Stimulated activated naive B cell treated with anti-CD40 and anti-IgM and Interleukin-4, amounts not matched to agents 10 μg/mL and 1 μg/mL and 100 μg/mL, for 72 hours (primary cell): ENCODE results near the gene PTPRK.

Source experiments
- ATAC-seq, 2 donors: fragments of 150-1000 bp; cut with Tn5 transposase; replicated peaks; 2 replicates each; pipeline ENCODE4 v1.10.0; 2021; ENCODE audit warnings: moderate library complexity in 1 of 2
- DNase-seq: peaks from one replicate; pipeline ENCODE4 v3.0.0; 2021
- H3K27ac Mint-ChIP-seq: one replicate; pipeline ENCODE4 v1.8.0; 2022; ENCODE audit warnings: mild to moderate bottlenecking, mixed read lengths
- H3K27me3 Mint-ChIP-seq, 2 donors: one replicate each; pipeline ENCODE4 v1.8.0; 2022; ENCODE audit warnings: mixed read lengths in 2 of 2
- H3K36me3 Mint-ChIP-seq, 2 donors: one replicate each; pipeline ENCODE4 v1.8.0; 2022; ENCODE audit warnings: mixed read lengths in 2 of 2, mild to moderate bottlenecking in 1 of 2
- H3K4me1 Mint-ChIP-seq, 2 donors: one replicate each; pipeline ENCODE4 v1.8.0; 2022; ENCODE audit warnings: mixed read lengths in 2 of 2, mild to moderate bottlenecking in 1 of 2
- H3K4me3 Mint-ChIP-seq, 2 donors: one replicate each; pipeline ENCODE4 v1.8.0; 2022; ENCODE audit warnings: mild to moderate bottlenecking in 2 of 2, mixed read lengths in 2 of 2, moderate library complexity in 1 of 2
- H3K9me3 Mint-ChIP-seq, 2 donors: one replicate each; pipeline ENCODE4 v1.8.0; 2022; ENCODE audit warnings: mixed read lengths in 2 of 2, mild to moderate bottlenecking in 1 of 2

Gene PTPRK

DNA sequence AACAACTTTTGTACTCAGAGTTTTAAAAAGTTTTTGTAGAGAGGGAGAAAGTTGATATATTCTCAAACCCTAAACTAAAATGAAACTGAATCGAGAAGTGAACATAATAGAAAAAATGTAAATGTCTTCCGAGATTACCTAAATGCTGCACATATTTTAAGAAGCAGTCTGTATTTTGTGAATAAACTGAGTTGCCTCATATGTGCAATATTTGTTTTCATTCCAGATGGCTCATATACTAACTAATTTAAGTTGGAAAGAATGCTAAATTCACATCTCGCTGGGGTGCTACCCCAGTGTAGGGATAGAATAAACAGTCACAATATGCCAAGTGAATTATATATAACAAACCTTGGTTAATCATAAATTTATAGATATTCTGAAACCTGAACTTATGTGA is 333.7 kb downstream of the PTPRK start:
- no peaks in the 10 kb centered on the region for H3K27me3 Mint-ChIP-seq
- DNase-seq = no peak
- no peak overlapping the region for H3K4me3 Mint-ChIP-seq
- no peaks in the 10 kb centered on the region for H3K9me3 Mint-ChIP-seq
- peaks cover 5 to 8% of the 10 kb centered on the region in 2 donors for H3K36me3 Mint-ChIP-seq
- ATAC-seq = no peak
- H3K4me1 Mint-ChIP-seq = peaks cover 6 to 11% of the 10 kb centered on the region in 2 donors
- no peak overlapping the region for H3K27ac Mint-ChIP-seq

DNA sequence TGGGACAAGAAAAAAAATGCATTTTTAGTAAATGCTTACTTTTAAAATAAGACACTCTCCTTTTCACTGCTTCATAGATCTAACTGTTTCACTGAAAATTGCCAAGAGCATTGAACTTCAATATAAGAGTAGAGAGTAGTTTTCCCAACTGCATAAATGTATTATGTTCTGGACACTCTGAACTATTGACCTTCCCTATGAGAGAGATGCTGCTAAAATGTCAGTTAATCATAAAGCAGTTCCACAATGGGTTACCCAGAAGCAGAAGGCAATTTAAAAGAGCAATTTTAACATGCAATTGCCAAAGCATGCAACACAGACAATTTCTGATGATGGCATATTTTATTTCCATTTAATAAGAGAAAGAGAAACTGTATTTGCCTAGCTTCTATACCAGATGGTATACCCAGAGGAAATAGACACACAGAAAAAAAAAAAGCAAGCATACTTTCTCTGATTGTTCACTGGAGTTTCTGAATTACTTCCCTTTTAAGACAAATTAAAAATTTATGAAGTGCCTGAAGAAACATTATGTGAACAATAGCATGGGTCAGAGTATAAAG is 340.4 kb downstream of the PTPRK start:
- Mint-ChIP-seq H3K4me3 (peak overlapping the region; percentile 60 to 61), H3K27me3 (no peaks in the 10 kb centered on the region), H3K27ac (no peak overlapping the region), H3K4me1 (peaks cover 8 to 17% of the 10 kb centered on the region in 2 donors), H3K36me3 (peaks cover 5 to 8% of the 10 kb centered on the region in 2 donors), H3K9me3 (no peaks in the 10 kb centered on the region)
- ATAC-seq = peak; percentile 67 to 77
- no peak for DNase-seq

DNA sequence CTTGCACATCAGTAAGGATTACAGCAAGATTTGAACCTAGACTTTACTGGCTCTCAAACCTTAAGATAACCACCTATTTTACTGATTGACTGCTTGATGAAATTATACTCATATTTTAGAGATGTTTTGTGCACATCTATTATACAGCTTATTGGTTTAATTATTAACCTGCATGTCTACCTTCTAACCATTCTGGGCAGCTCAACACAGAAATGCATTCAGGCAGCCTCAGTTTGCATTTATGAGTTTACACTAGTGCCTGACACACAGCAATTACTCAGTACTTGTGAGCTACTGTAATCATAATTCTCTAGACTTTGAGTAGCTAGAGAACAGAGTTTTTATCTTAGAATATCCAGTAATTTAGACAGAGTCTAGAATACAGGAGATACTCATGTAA is 345.7 kb downstream of the PTPRK start:
- H3K36me3 Mint-ChIP-seq = no peaks in the 10 kb centered on the region
- peaks cover 2 to 22% of the 10 kb centered on the region in 2 donors for H3K4me1 Mint-ChIP-seq
- H3K9me3 Mint-ChIP-seq = no peaks in the 10 kb centered on the region
- ATAC-seq (no peak), DNase-seq (no peak)
- H3K27ac Mint-ChIP-seq = no peak overlapping the region
- H3K27me3 Mint-ChIP-seq = no peaks in the 10 kb centered on the region
- H3K4me3 Mint-ChIP-seq = no peak overlapping the region

DNA sequence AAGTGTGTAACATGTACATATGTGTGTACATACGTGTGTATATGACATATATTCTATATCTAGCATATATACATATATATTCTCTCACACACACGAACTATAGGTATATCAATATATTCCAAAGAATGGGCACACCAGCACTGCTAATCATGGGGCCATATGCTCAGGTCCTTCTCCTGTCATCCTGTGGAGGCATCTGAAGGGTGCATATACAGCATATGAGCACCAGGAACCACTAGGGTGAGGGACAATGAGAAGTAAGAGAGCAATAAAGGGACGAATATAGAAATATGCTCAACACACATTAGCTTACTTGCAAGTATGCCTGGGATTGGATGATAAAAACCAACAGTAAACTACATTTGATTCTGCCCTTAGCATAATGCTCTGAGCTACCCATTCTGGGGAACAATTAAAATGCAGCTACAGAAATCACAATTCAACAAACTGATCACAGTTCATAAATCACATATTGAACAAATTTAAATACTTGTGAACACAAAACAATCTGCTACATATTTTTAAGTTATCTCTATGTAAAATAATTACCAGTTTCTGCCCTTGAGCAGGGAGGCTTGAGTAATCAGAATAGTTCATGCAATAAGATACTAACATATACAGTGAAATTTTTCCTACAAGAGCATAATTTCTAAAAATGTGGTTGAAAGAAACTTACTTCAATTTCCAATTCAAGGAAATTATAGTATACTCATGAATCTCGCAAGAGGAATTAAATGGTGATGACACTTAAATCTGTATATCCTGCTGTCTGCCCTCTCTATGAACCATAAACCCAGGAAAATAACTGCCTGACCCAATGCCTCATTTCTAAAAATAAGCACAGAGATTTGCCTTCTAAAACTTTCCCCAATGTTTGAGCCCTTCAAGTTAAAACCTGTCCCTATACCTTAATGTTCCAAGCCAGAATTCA is 347.4 kb downstream of the PTPRK start:
- no peaks in the 10 kb centered on the region for H3K27me3 Mint-ChIP-seq

DNA sequence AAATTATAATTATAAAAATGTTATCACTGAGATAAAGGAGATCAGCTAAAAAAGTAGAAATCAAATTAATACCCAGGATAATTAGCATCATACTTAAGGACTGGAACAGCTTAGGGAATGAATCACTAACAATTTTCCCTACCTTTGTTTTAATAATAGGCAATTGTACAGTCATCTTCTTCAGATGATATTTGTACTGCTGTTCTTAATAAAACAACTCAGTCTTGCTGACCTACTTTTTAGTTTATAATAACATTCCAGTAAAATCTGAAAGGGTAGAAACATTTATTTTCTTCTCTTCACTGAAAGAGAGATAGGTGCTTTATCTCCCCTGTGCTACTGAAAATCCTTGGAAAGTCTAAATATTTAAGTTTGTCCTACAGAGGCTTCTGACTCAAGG is 348.3 kb downstream of the PTPRK start:
- Mint-ChIP-seq H3K36me3 (peaks cover 4 to 6% of the 10 kb centered on the region in 2 donors), H3K27ac (no peak overlapping the region), H3K4me3 (no peak overlapping the region), H3K27me3 (no peaks in the 10 kb centered on the region), H3K9me3 (peaks cover 0 to 1% of the 10 kb centered on the region in 2 donors), H3K4me1 (peaks cover 1 to 32% of the 10 kb centered on the region in 2 donors)
- no peak for ATAC-seq
- no peak for DNase-seq

More for the DNA sequence above, 347.4 kb downstream of the PTPRK start:
- peaks cover 1 to 30% of the 10 kb centered on the region in 2 donors for H3K4me1 Mint-ChIP-seq
- H3K27ac Mint-ChIP-seq = no peak overlapping the region
- DNase-seq (no peak), ATAC-seq (peak; percentile 53 to 63)
- H3K9me3 Mint-ChIP-seq = peaks cover 0 to 1% of the 10 kb centered on the region in 2 donors
- H3K36me3 Mint-ChIP-seq = peaks cover 4 to 6% of the 10 kb centered on the region in 2 donors
- no peak overlapping the region for H3K4me3 Mint-ChIP-seq

DNA sequence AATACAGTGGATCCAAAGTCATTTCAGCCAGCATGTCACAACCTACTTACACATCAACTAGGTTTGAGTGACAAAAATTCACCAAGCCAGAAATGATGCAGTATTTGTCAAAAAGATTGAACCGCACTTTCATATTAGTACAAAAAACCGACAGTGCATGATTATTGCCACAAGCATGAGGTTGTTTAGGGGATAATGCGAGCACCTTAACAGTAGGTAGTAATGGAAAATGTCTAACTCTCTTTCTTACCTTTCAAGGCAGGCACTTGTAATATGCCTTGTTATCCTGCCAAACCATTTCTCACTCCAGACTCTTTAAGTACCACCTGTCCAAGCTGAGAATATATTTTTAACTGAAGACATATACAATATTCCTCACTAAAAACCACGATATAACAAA is 349.2 kb downstream of the PTPRK start:
- Mint-ChIP-seq H3K27me3 (no peaks in the 10 kb centered on the region), H3K36me3 (peaks cover 4 to 6% of the 10 kb centered on the region in 2 donors)

DNA sequence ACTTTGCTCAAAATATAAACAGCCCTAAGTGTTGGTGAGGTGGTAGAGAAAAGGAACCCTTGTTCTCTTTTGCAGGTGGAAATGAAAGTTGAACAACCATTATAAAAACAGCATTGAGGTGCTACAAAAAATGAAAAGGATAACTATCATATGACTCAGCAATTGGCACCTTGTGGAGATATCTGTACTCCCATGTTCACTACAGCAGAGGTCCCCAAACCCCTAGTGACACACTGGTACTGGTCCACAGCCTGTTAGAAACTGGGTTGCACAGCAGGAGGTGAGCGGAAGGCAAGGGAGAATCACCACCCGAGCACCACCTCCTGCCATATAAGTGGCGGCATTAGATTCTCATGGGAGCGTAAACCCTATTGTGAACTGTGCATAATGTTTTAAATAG is 352.2 kb downstream of the PTPRK start:
- Mint-ChIP-seq H3K36me3 (peaks cover 4 to 6% of the 10 kb centered on the region in 2 donors), H3K9me3 (peaks cover 0 to 1% of the 10 kb centered on the region in 2 donors), H3K27ac (peak overlapping the region; percentile 31), H3K27me3 (no peaks in the 10 kb centered on the region), H3K4me3 (peak overlapping the region in 1 of 2 donors; percentile 39), H3K4me1 (peaks cover 2 to 18% of the 10 kb centered on the region in 2 donors)
- ATAC-seq (peak; percentile 64), DNase-seq (no peak)

More for the DNA sequence above, 349.2 kb downstream of the PTPRK start:
- Mint-ChIP-seq H3K27ac (no peak overlapping the region), H3K9me3 (peaks cover 0 to 1% of the 10 kb centered on the region in 2 donors), H3K4me1 (peaks cover 0 to 24% of the 10 kb centered on the region in 2 donors), H3K4me3 (no peak overlapping the region)
- ATAC-seq (no peak), DNase-seq (no peak)

DNA sequence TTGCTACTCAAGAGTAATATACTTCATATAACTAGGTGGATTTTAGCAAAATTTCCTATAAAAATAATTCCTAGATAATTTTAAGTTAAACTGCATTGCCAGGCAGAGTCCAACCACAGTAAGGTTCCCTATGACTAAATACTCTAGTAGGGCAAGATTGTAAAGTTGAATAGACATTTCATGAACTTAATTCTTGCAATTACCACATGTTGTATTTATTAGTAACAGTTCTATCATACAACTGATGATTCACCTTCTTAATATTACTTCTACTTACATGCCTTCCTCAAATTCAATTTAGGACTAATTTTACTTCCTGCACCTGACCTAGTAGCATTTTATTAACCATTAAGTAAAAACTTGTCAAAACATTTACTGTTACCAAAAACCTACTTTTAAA is 352.8 kb downstream of the PTPRK start:
- Mint-ChIP-seq H3K27me3 (no peaks in the 10 kb centered on the region), H3K4me1 (peaks cover 2 to 18% of the 10 kb centered on the region in 2 donors), H3K4me3 (no peak overlapping the region), H3K36me3 (peaks cover 4 to 6% of the 10 kb centered on the region in 2 donors), H3K9me3 (peaks cover 0 to 1% of the 10 kb centered on the region in 2 donors), H3K27ac (no peak overlapping the region)
- no peak for DNase-seq
- no peak for ATAC-seq

DNA sequence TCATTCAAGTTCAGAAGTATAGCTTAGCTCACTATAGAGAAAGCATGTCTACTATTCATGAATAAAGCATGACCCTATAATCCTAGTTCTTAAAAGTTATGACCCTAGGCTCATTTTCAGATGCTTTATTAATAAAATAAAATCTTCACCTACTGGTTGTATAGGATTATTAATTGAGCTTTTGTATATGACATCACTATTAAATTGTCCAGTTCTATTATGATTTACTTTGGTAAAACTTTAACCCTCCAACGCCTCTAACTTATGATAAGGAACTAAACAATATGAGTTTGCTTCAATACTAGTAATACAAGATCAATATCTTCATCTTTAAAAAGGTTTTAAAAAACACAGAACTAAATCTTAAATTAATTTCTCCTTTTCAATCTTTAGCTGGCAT is 356.1 kb downstream of the PTPRK start:
- Mint-ChIP-seq H3K4me1 (peaks cover 3 to 17% of the 10 kb centered on the region in 2 donors), H3K9me3 (peaks cover 0 to 1% of the 10 kb centered on the region in 2 donors), H3K4me3 (no peak overlapping the region), H3K27me3 (no peaks in the 10 kb centered on the region), H3K27ac (no peak overlapping the region), H3K36me3 (peaks cover 4 to 6% of the 10 kb centered on the region in 2 donors)
- no peak for ATAC-seq
- DNase-seq = no peak

DNA sequence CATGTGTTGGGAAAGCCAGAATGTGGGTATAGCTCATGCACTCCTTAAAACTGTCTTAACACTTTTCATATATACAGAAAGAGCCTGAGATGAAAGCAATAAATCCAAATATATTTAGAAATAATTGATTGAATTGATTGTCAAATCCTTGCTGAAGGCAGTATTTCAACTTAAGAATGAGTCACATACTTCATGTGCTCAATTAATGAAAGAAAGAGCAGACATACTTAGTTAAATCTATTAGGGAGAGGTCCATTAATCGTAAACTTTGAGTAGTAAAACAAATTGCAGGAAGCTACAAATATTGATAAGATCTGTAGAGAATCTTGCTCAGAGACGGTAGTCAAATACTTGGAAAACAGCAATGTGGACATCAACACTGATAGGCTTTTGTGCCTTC is 358.0 kb downstream of the PTPRK start:
- DNase-seq = no peak
- peaks cover 3 to 5% of the 10 kb centered on the region in 2 donors for H3K4me1 Mint-ChIP-seq
- no peak overlapping the region for H3K4me3 Mint-ChIP-seq
- H3K27me3 Mint-ChIP-seq = no peaks in the 10 kb centered on the region
- H3K9me3 Mint-ChIP-seq = no peaks in the 10 kb centered on the region
- no peaks in the 10 kb centered on the region for H3K36me3 Mint-ChIP-seq
- ATAC-seq = no peak
- H3K27ac Mint-ChIP-seq = no peak overlapping the region

DNA sequence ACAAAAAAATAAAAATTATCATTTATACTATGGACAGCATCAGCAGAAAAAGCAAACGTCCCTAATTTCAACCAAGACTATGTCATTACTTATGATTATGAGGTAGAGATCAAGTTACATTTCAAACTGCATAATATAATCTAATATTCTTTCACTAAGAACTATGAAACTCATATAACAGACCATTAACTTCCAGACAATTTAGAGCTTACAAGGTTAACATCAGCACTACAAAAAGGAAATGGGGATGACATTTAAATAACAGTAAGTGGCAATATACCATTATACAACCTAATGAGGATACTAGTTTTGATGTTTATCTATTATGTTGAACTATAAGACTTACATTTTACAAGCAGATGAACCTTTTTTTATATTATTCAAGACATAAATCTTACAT is 358.6 kb downstream of the PTPRK start:
- Mint-ChIP-seq H3K27ac (no peak overlapping the region), H3K36me3 (no peaks in the 10 kb centered on the region), H3K9me3 (no peaks in the 10 kb centered on the region), H3K27me3 (no peaks in the 10 kb centered on the region), H3K4me3 (no peak overlapping the region), H3K4me1 (peaks cover 3 to 5% of the 10 kb centered on the region in 2 donors)
- DNase-seq = no peak
- ATAC-seq = no peak

DNA sequence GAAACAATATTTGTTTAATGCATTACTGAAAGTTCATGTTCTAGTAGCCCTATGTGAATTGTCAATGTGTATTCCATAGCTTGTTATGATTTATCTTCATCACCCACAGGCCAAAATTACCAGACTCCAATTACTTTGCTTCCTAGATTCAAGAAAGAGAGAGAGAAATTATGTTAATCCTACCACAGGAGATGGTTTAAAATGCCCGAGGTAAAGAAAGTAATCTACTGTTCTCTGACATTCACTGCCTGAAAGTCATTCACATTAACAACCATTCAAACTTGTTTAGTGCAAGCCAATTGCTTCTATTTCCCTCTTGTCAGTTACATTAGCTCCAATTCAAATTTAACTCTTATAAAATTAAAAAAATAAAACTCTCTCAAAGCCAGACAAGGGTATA is 359.1 kb downstream of the PTPRK start:
- H3K4me3 Mint-ChIP-seq = no peak overlapping the region

DNA sequence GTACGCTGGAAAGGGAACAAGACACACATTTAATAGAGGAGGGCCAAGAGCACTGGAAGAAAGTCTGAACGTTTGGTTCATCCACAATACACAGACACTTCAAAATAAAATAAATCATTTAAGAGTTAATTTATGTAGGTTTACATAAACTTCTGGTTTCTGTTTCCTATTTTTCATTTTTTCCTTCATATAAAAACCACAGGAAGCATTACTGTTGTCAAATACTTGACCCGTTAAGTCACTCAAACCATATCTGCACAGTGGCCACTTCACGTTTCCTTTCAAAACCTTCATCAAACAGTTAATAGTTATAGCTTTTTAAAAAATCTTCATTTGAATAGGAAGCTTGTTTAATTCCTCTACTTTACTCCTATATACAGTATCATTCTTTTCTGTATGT is 361.9 kb downstream of the PTPRK start:
- Mint-ChIP-seq H3K4me1 (peaks cover 5 to 11% of the 10 kb centered on the region in 2 donors), H3K27me3 (no peaks in the 10 kb centered on the region), H3K27ac (no peak overlapping the region), H3K36me3 (no peaks in the 10 kb centered on the region), H3K4me3 (no peak overlapping the region), H3K9me3 (peaks cover 0 to 2% of the 10 kb centered on the region in 2 donors)
- DNase-seq (no peak), ATAC-seq (peak in 1 of 2 donors; percentile 48)

More for the DNA sequence above, 359.1 kb downstream of the PTPRK start:
- H3K27me3 Mint-ChIP-seq = no peaks in the 10 kb centered on the region
- peaks cover 0 to 2% of the 10 kb centered on the region in 2 donors for H3K9me3 Mint-ChIP-seq
- no peak overlapping the region for H3K27ac Mint-ChIP-seq
- ATAC-seq = no peak
- no peak for DNase-seq
- no peaks in the 10 kb centered on the region for H3K36me3 Mint-ChIP-seq
- peaks cover 6 to 9% of the 10 kb centered on the region in 2 donors for H3K4me1 Mint-ChIP-seq

DNA sequence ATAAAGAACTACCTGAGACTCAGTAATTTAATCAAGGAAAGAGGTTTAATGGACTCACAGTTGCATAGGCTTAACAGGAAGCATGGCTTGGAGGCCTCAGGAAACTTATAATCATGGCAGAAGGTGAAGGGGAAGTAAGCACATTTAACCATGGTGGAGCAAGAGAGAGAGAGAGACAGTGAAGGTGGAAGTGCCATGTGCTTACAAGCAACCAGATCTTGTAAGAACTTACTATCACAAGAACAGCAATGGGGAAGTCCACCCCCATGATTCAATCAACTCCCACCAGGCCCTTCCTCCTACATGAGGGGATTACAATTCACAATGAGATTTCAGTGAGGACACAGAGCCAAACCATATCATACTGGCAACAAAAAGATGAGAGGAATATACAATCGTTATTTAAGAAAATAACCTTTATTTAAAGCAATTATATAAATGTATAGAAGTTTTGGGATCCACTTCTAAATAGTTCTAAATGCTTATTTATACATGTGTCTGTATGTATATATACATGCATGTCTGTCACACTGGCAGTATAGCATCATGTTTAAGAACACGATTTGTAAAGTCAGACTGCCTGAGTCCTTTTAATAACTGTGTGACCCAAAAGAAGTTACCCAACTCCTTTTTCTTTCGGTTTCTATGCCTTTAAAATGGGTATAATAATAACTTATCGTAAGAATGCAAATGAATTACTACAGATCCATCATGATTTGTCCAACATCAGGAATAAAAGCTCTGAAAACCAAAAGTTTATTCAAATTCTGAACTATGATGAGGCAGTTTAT is 363.9 kb downstream of the PTPRK start:
- no peak overlapping the region for H3K4me3 Mint-ChIP-seq
- peaks cover 0 to 2% of the 10 kb centered on the region in 2 donors for H3K9me3 Mint-ChIP-seq
- ATAC-seq (peak; percentile 57 to 66), DNase-seq (no peak)
- peaks cover 4 to 5% of the 10 kb centered on the region in 2 donors for H3K36me3 Mint-ChIP-seq
- no peaks in the 10 kb centered on the region for H3K27me3 Mint-ChIP-seq
- no peak overlapping the region for H3K27ac Mint-ChIP-seq
- peaks cover 6 to 8% of the 10 kb centered on the region in 2 donors for H3K4me1 Mint-ChIP-seq
